T-helper 2 cell (primary cell): ENCODE results near the gene CDIPT.
"Not testable (repeated sequence)": the region's sequence is repeated elsewhere in the genome, so short reads cannot be mapped to it uniquely, and the experiment has no call there.

Experiments used
- DNase-seq, 5 experiments: peaks; one replicate each; pipeline versions ENCODE4 v3.0.0 to v3.0.0-alpha.2; 2012 to 2022

CDIPT gene

GRCh38 chr16:29857133-29857760, 5.8 kb downstream of the CDIPT start:
- no peak for DNase-seq

- DNase-seq = no peak
Observed at GRCh38 chr16:29854520-29855100, 8.4 kb downstream of the CDIPT start.

- no peak for DNase-seq
Observed at GRCh38 chr16:29852654-29853053, 10.4 kb downstream of the CDIPT start.

- DNase-seq = no peak
Observed at GRCh38 chr16:29850998-29851397, 12.0 kb downstream of the CDIPT start.

GRCh38 chr16:29849505-29849904, 13.5 kb downstream of the CDIPT start:
- no peak for DNase-seq

GRCh38 chr16:29848420-29849297, 14.4 kb downstream of the CDIPT start:
- peak; percentile 60 to 81 (median 72) for DNase-seq

- DNase-seq = no peak
Observed at GRCh38 chr16:29845656-29846055, 17.4 kb downstream of the CDIPT start.

GRCh38 chr16:29844575-29845331, 18.3 kb downstream of the CDIPT start:
- no peak for DNase-seq

GRCh38 chr16:29843931-29844330, 19.1 kb downstream of the CDIPT start:
- DNase-seq = no peak

- DNase-seq = no peak
Observed at GRCh38 chr16:29842732-29843346, 20.2 kb downstream of the CDIPT start.

GRCh38 chr16:29841631-29842030, 21.4 kb downstream of the CDIPT start:
- no peak for DNase-seq

- no peak for DNase-seq
Observed at GRCh38 chr16:29840240-29840639, 22.8 kb downstream of the CDIPT start.

GRCh38 chr16:29839822-29840221, 23.2 kb downstream of the CDIPT start:
- no peak for DNase-seq

- no peak for DNase-seq
Observed at GRCh38 chr16:29837841-29838240, 25.2 kb downstream of the CDIPT start.

GRCh38 chr16:29836623-29837022, 26.4 kb downstream of the CDIPT start:
- DNase-seq = no peak

- no peak for DNase-seq
Observed at GRCh38 chr16:29835926-29836325, 27.1 kb downstream of the CDIPT start.

- DNase-seq = no peak
Observed at GRCh38 chr16:29834079-29834478, 28.9 kb downstream of the CDIPT start.

- DNase-seq = not testable (repeated sequence)
Observed at GRCh38 chr16:29833219-29833618, 29.8 kb downstream of the CDIPT start.

- DNase-seq = no peak
Observed at GRCh38 chr16:29831490-29831889, 31.5 kb downstream of the CDIPT start.

- DNase-seq = no peak
Observed at GRCh38 chr16:29830774-29831173, 32.3 kb downstream of the CDIPT start.

- no peak for DNase-seq
Observed at GRCh38 chr16:29826342-29826695, 36.7 kb downstream of the CDIPT start.

- peak in 1 of 5 experiments; percentile 84 for DNase-seq
Observed at GRCh38 chr16:29825145-29826044, 37.6 kb downstream of the CDIPT start.
